Activated CD8-positive, alpha-beta T cell treated with anti-CD3 and anti-CD28 coated beads for 36 hours (primary cell): Measurements from ENCODE around the gene CEACAM20. TPM values are rescaled to one million over a fixed set of nuclear protein-coding genes. Genes with fewer than 3 reads are reported as not detected.

Source experiments
- total RNA-seq, 2 experiments: library from RNA; stranded (reverse); gene quantifications; one replicate each; pipeline ENCODE4 v1.2.3, GENCODE V29; 2021

Gene CEACAM20
- total RNA-seq, 2 experiments from 2014 or later: not detected

Other genes starting within 250 kb of the CEACAM20 start
- gene ZNF235, start 224.7 kb downstream of the CEACAM20 start, total RNA-seq: 1 to 10 TPM; 2.7 to 3.6 TPM
- gene ZNF112, start 173.0 kb downstream of the CEACAM20 start, total RNA-seq: under 1 TPM in 1 of 2 experiments, not detected in 1; 0.11 TPM
- gene ZNF285, start 128.1 kb downstream of the CEACAM20 start, total RNA-seq: 1 to 10 TPM; 1.7 TPM
- 1 to 10 TPM; 1.0 to 2.9 TPM for gene ZNF229, start 81.2 kb downstream of the CEACAM20 start, total RNA-seq
- 1 to 10 TPM; 8.1 to 8.6 TPM for gene ZNF180, start 29.2 kb downstream of the CEACAM20 start, total RNA-seq
- gene IGSF23, start 83.9 kb upstream of the CEACAM20 start, total RNA-seq: not detected
- 1 to 10 TPM; 7.4 to 8.3 TPM for gene PVR, start 114.2 kb upstream of the CEACAM20 start, total RNA-seq
- gene CEACAM19, start 141.8 kb upstream of the CEACAM20 start, total RNA-seq: 1 to 10 TPM in 1 of 2 experiments, under 1 TPM in 1; 0.63 to 1.3 TPM
- not detected for gene CEACAM16, start 169.5 kb upstream of the CEACAM20 start, total RNA-seq
- 10 to 100 TPM; 22.8 to 27.7 TPM for gene BCL3, start 219.0 kb upstream of the CEACAM20 start, total RNA-seq
- not detected for gene CBLC, start 248.2 kb upstream of the CEACAM20 start, total RNA-seq